IMR-90 (cell line): Measurements from ENCODE around the gene GRAMD4. TPM values are rescaled to one million over a fixed set of nuclear protein-coding genes. Genes with fewer than 3 reads are reported as not detected.

Experiments
- ATAC-seq: fragments of 200-7000 bp; cut with Tn5 transposase; 2 replicates; pipeline ENCODE4 v1.9.1; 2020; ENCODE audit warnings: low read depth, mild to moderate bottlenecking, moderate library complexity
- BruUV-seq: library from RNA; stranded (reverse); fragments of 400-500 nt; replicated peaks from 2 replicates; lab custom pipeline; 2021; lab: Mats Ljungman, UMichigan
- CTCF ChIA-PET: fragments of 300-600 bp; formaldehyde crosslinking; extraction: SDS; loops from one replicate; lab custom pipeline; 2021; ENCODE audit warnings: antibody characterized with exemption; lab: Yijun Ruan, JAX
- POLR2A ChIA-PET: fragments of 300-600 bp; sonication (Branson Sonifier 250); formaldehyde crosslinking; loops from one replicate; lab custom pipeline; 2022; ENCODE audit warnings: antibody characterized with exemption; ENCODE audit not compliant: unreplicated experiment; lab: Charles Lee
- DNase-seq: peaks from one replicate; pipeline ENCODE4 v3.0.0; 2013
- H2AFZ ChIP-seq: replicated peaks from 2 replicates; pipeline ENCODE3; 2013; ENCODE audit warnings: low read length, mild to moderate bottlenecking; ENCODE audit not compliant: poor library complexity
- H2AK5ac ChIP-seq: 2 replicates; pipeline ENCODE4 v1.6.1; 2013; ENCODE audit warnings: low read depth, low read length, inconsistent platforms
- H2AK9ac ChIP-seq: replicated peaks from 2 replicates; pipeline ENCODE3; 2013; ENCODE audit warnings: mild to moderate bottlenecking, low read depth, low read length, moderate library complexity; ENCODE audit not compliant: poor library complexity
- H2BK120ac ChIP-seq: 2 replicates; pipeline ENCODE4 v1.6.1; 2013; ENCODE audit warnings: low read depth, low read length, inconsistent platforms
- H2BK15ac ChIP-seq: 3 replicates; pipeline ENCODE4 v1.6.1; 2013; ENCODE audit warnings: low read depth, low read length, inconsistent platforms
- H2BK20ac ChIP-seq: 2 replicates; pipeline ENCODE4 v1.6.1; 2013; ENCODE audit warnings: low read depth, mild to moderate bottlenecking, inconsistent platforms, low read length, moderate library complexity
- H2BK5ac ChIP-seq: 2 replicates; pipeline ENCODE4 v1.6.1; 2013; ENCODE audit warnings: mild to moderate bottlenecking, low read depth, low read length, inconsistent platforms; ENCODE audit not compliant: poor library complexity, severe bottlenecking
- H3K14ac ChIP-seq: replicated peaks from 2 replicates; pipeline ENCODE4 v1.6.1; 2013; ENCODE audit warnings: low read depth, low read length, inconsistent platforms
- H3K18ac ChIP-seq: 2 replicates; pipeline ENCODE4 v1.6.1; 2013; ENCODE audit warnings: low read depth, low read length, control low read depth
- H3K23ac ChIP-seq: 2 replicates; pipeline ENCODE4 v1.6.1; 2013; ENCODE audit warnings: low read depth, low read length, inconsistent platforms
- H3K27ac ChIP-seq: 2 replicates; pipeline ENCODE4 v1.5.1; 2013; ENCODE audit warnings: mild to moderate bottlenecking, control low read depth, low read length; ENCODE audit not compliant: insufficient read depth
- H3K27me3 ChIP-seq: 2 replicates; pipeline ENCODE4 v1.6.1; 2013; ENCODE audit warnings: low read length; ENCODE audit not compliant: control insufficient read depth, insufficient read depth
- H3K36me3 ChIP-seq: 2 replicates; pipeline ENCODE4 v1.6.1; 2013; ENCODE audit warnings: low read length, mixed read lengths; ENCODE audit not compliant: control insufficient read depth, insufficient read depth
- H3K4ac ChIP-seq: 2 replicates; pipeline ENCODE4 v1.6.1; 2013; ENCODE audit warnings: low read depth, low read length, inconsistent platforms
- H3K4me1 ChIP-seq: 2 replicates; pipeline ENCODE4 v1.6.1; 2013; ENCODE audit warnings: low read length, mixed read lengths; ENCODE audit not compliant: control insufficient read depth, insufficient read depth
- H3K4me2 ChIP-seq: 2 replicates; pipeline ENCODE4 v1.6.1; 2013; ENCODE audit warnings: low read depth, mild to moderate bottlenecking, control low read depth, low read length, moderate library complexity
- H3K4me3 ChIP-seq: 2 replicates; pipeline ENCODE4 v1.5.1; 2013; ENCODE audit warnings: low read depth, mild to moderate bottlenecking, control low read depth, low read length, moderate library complexity; ENCODE audit not compliant: insufficient read depth
- H3K56ac ChIP-seq: 2 replicates; pipeline ENCODE4 v1.6.1; 2013; ENCODE audit warnings: low read length, inconsistent platforms; ENCODE audit not compliant: insufficient read depth; ENCODE audit errors: extremely low read depth
- H3K79me1 ChIP-seq, 2 experiments: 2 replicates each; pipeline ENCODE4 v1.6.1; 2013; ENCODE audit warnings: low read length in 2 of 2, inconsistent platforms in 1 of 2, low read depth in 1 of 2
- H3K9ac ChIP-seq: 2 replicates; pipeline ENCODE4 v1.6.1; 2013; ENCODE audit warnings: low read depth, low read length, control low read depth
- H3K9me1 ChIP-seq: 2 replicates; pipeline ENCODE4 v1.6.1; 2013; ENCODE audit warnings: low read length, inconsistent platforms; ENCODE audit not compliant: insufficient read depth
- H3K9me3 ChIP-seq: 2 replicates; pipeline ENCODE4 v1.6.1; 2013; ENCODE audit warnings: low read length; ENCODE audit not compliant: control insufficient read depth, insufficient read depth
- H4K20me1 ChIP-seq: 2 replicates; pipeline ENCODE4 v1.6.1; 2013; ENCODE audit warnings: low read length, inconsistent platforms; ENCODE audit not compliant: insufficient read depth
- H4K5ac ChIP-seq: 2 replicates; pipeline ENCODE4 v1.6.1; 2013; ENCODE audit warnings: mild to moderate bottlenecking, low read depth, low read length, control low read depth
- H4K8ac ChIP-seq, 2 experiments: 2 replicates each; pipeline ENCODE4 v1.6.1; 2013; ENCODE audit warnings: low read depth in 2 of 2, low read length in 2 of 2, control low read depth in 1 of 2, inconsistent platforms in 1 of 2
- H4K91ac ChIP-seq: 2 replicates; pipeline ENCODE4 v1.6.1; 2013; ENCODE audit warnings: low read depth, low read length, inconsistent platforms; ENCODE audit not compliant: insufficient read depth
- MAZ ChIP-seq: IDR thresholded peaks from 2 replicates; pipeline ENCODE4 v1.6.1; 2012; ENCODE audit warnings: low read depth, mild to moderate bottlenecking, low read length, improper control_type of control experiment, moderate library complexity, borderline replicate concordance
- whole genome bisulfite sequencing, 2 experiments: methylation state at CpG; one replicate each; pipeline versions ENCODE4 v1.1.5 to v1.1.7; 2013; ENCODE audit warnings: missing lambda C conversion rate in 2 of 2; ENCODE audit not compliant: insufficient read length in 1 of 2; ENCODE audit errors: extremely low coverage in 2 of 2; 5-methylcytosine and 5-hydroxymethylcytosine counted together
- dilution Hi-C: fragments of 300-500 bp; cut with HindIII; formaldehyde crosslinking; loops from one replicate; pipeline ENCODE4 v1.14.3; 2018; ENCODE audit warnings: low sequenced_read_pairs; ENCODE audit not compliant: unreplicated experiment
- in situ Hi-C: fragments of 300-500 bp; cut with MboI; formaldehyde crosslinking; loops from 3 replicates; pipeline ENCODE4 v1.14.3; 2019; ENCODE audit warnings: low sequenced_read_pairs, inconsistent platforms, mixed read lengths
- intact Hi-C: fragments of 100-400 bp; cut with micrococcal nuclease; formaldehyde crosslinking; loops from 2 replicates; pipeline ENCODE4 v1.10.0; 2022
- polyA plus RNA-seq, 3 experiments: library from polyadenylated mRNA; depleted of rRNA; stranded (reverse); fragments of >200 nt; gene quantifications; 2 replicates each; pipeline ENCODE4 v1.2.3, GENCODE V29; 2012; ENCODE audit warnings: low replicate concordance in 1 of 3
- total RNA-seq: library from RNA; depleted of rRNA; stranded (reverse); fragments of >200 nt; gene quantifications from 2 replicates; pipeline ENCODE4 v1.2.3, GENCODE V29; 2012

Gene GRAMD4
- total and polyA plus RNA-seq, 2 of the 4 experiments (the other 2 are of a cell fraction) = 2.7 to 5.8 TPM

DNA sequence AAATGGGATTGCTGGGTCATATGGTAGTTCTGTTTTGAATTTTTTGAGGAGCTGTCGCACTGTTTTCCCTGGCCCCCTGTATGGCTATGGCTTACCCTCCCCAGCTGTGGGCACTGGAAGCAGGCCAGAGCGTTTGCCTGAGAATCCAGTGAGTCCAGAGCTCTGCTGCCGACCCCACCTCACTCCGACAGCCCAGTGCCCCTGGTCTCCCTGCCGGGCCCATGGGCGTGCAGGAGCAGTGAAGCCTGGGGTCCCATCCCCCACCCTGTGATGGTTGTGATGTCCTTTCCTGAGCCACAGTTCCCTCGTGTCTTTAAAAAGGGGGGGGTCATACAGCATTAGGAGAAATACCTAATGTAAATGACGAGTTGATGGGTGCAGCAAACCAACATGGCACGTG is 13.3 kb upstream of the GRAMD4 start:
- Histone ChIP-seq H3K23ac (no peak overlapping the region), H3K14ac (no peak overlapping the region), H2BK15ac (no peak overlapping the region), H3K56ac (no peak overlapping the region), H3K79me1 (no peaks in the 10 kb centered on the region), H2BK5ac (no peak overlapping the region), H3K4me2 (no peak overlapping the region), H4K20me1 (peaks cover 9% of the 10 kb centered on the region), H2AFZ (no peak overlapping the region), H2BK120ac (no peak overlapping the region), H4K5ac (no peak overlapping the region), H3K36me3 (no peaks in the 10 kb centered on the region), H4K91ac (no peak overlapping the region), H2AK5ac (no peak overlapping the region), H3K27me3 (no peaks in the 10 kb centered on the region), H4K8ac (no peak overlapping the region), H3K4ac (no peak overlapping the region), H3K9ac (no peak overlapping the region), H3K4me1 (peaks cover 2% of the 10 kb centered on the region; the same call in 1 of the 2 replicates), H3K9me1 (no peaks in the 10 kb centered on the region), H2BK20ac (no peak overlapping the region), H2AK9ac (no peak overlapping the region), H3K27ac (no peak overlapping the region), H3K9me3 (no peaks in the 10 kb centered on the region), H3K18ac (no peak overlapping the region), H3K4me3 (no peak overlapping the region)
- WGBS, 2 experiments = 83% methylated on average over 3 of the region's 9 CpGs; no CpG with 5 or more reads in 1 of the 2 experiments
- DNase-seq (no peak), ATAC-seq (no peak)
- TF ChIP-seq MAZ = no peak
- in situ Hi-C loops = no loop called here
- dilution Hi-C loops = no loop called here
- intact Hi-C loops = no loop called here
- ChIA-PET POLR2A (no interaction called here), CTCF (no interaction called here)
- no TSS peak for BruUV-seq
